IMR-90 (cell line): ENCODE measurements around the gene CDK5. TPM values are rescaled to one million over a fixed set of nuclear protein-coding genes. Genes with fewer than 3 reads are reported as not detected.

Experiments
- ATAC-seq: fragments of 200-7000 bp; cut with Tn5 transposase; 2 replicates; pipeline ENCODE4 v1.9.1; 2020; ENCODE audit warnings: low read depth, mild to moderate bottlenecking, moderate library complexity
- BruUV-seq: library from RNA; stranded (reverse); fragments of 400-500 nt; replicated peaks from 2 replicates; lab custom pipeline; 2021; lab: Mats Ljungman, UMichigan
- CTCF ChIA-PET: fragments of 300-600 bp; formaldehyde crosslinking; extraction: SDS; loops from one replicate; lab custom pipeline; 2021; ENCODE audit warnings: antibody characterized with exemption; lab: Yijun Ruan, JAX
- POLR2A ChIA-PET: fragments of 300-600 bp; sonication (Branson Sonifier 250); formaldehyde crosslinking; loops from one replicate; lab custom pipeline; 2022; ENCODE audit warnings: antibody characterized with exemption; ENCODE audit not compliant: unreplicated experiment; lab: Charles Lee
- DNase-seq: peaks from one replicate; pipeline ENCODE4 v3.0.0; 2013
- H2AFZ ChIP-seq: replicated peaks from 2 replicates; pipeline ENCODE3; 2013; ENCODE audit warnings: low read length, mild to moderate bottlenecking; ENCODE audit not compliant: poor library complexity
- H2AK5ac ChIP-seq: 2 replicates; pipeline ENCODE4 v1.6.1; 2013; ENCODE audit warnings: low read depth, low read length, inconsistent platforms
- H2AK9ac ChIP-seq: replicated peaks from 2 replicates; pipeline ENCODE3; 2013; ENCODE audit warnings: mild to moderate bottlenecking, low read depth, low read length, moderate library complexity; ENCODE audit not compliant: poor library complexity
- H2BK120ac ChIP-seq: 2 replicates; pipeline ENCODE4 v1.6.1; 2013; ENCODE audit warnings: low read depth, low read length, inconsistent platforms
- H2BK15ac ChIP-seq: 3 replicates; pipeline ENCODE4 v1.6.1; 2013; ENCODE audit warnings: low read depth, low read length, inconsistent platforms
- H2BK20ac ChIP-seq: 2 replicates; pipeline ENCODE4 v1.6.1; 2013; ENCODE audit warnings: low read depth, mild to moderate bottlenecking, inconsistent platforms, low read length, moderate library complexity
- H2BK5ac ChIP-seq: 2 replicates; pipeline ENCODE4 v1.6.1; 2013; ENCODE audit warnings: mild to moderate bottlenecking, low read depth, low read length, inconsistent platforms; ENCODE audit not compliant: poor library complexity, severe bottlenecking
- H3K14ac ChIP-seq: replicated peaks from 2 replicates; pipeline ENCODE4 v1.6.1; 2013; ENCODE audit warnings: low read depth, low read length, inconsistent platforms
- H3K18ac ChIP-seq: 2 replicates; pipeline ENCODE4 v1.6.1; 2013; ENCODE audit warnings: low read depth, low read length, control low read depth
- H3K23ac ChIP-seq: 2 replicates; pipeline ENCODE4 v1.6.1; 2013; ENCODE audit warnings: low read depth, low read length, inconsistent platforms
- H3K27ac ChIP-seq: 2 replicates; pipeline ENCODE4 v1.5.1; 2013; ENCODE audit warnings: mild to moderate bottlenecking, control low read depth, low read length; ENCODE audit not compliant: insufficient read depth
- H3K27me3 ChIP-seq: 2 replicates; pipeline ENCODE4 v1.6.1; 2013; ENCODE audit warnings: low read length; ENCODE audit not compliant: control insufficient read depth, insufficient read depth
- H3K36me3 ChIP-seq: 2 replicates; pipeline ENCODE4 v1.6.1; 2013; ENCODE audit warnings: low read length, mixed read lengths; ENCODE audit not compliant: control insufficient read depth, insufficient read depth
- H3K4ac ChIP-seq: 2 replicates; pipeline ENCODE4 v1.6.1; 2013; ENCODE audit warnings: low read depth, low read length, inconsistent platforms
- H3K4me1 ChIP-seq: 2 replicates; pipeline ENCODE4 v1.6.1; 2013; ENCODE audit warnings: low read length, mixed read lengths; ENCODE audit not compliant: control insufficient read depth, insufficient read depth
- H3K4me2 ChIP-seq: 2 replicates; pipeline ENCODE4 v1.6.1; 2013; ENCODE audit warnings: low read depth, mild to moderate bottlenecking, control low read depth, low read length, moderate library complexity
- H3K4me3 ChIP-seq: 2 replicates; pipeline ENCODE4 v1.5.1; 2013; ENCODE audit warnings: low read depth, mild to moderate bottlenecking, control low read depth, low read length, moderate library complexity; ENCODE audit not compliant: insufficient read depth
- H3K56ac ChIP-seq: 2 replicates; pipeline ENCODE4 v1.6.1; 2013; ENCODE audit warnings: low read length, inconsistent platforms; ENCODE audit not compliant: insufficient read depth; ENCODE audit errors: extremely low read depth
- H3K79me1 ChIP-seq, 2 experiments: 2 replicates each; pipeline ENCODE4 v1.6.1; 2013; ENCODE audit warnings: low read length in 2 of 2, inconsistent platforms in 1 of 2, low read depth in 1 of 2
- H3K9ac ChIP-seq: 2 replicates; pipeline ENCODE4 v1.6.1; 2013; ENCODE audit warnings: low read depth, low read length, control low read depth
- H3K9me1 ChIP-seq: 2 replicates; pipeline ENCODE4 v1.6.1; 2013; ENCODE audit warnings: low read length, inconsistent platforms; ENCODE audit not compliant: insufficient read depth
- H3K9me3 ChIP-seq: 2 replicates; pipeline ENCODE4 v1.6.1; 2013; ENCODE audit warnings: low read length; ENCODE audit not compliant: control insufficient read depth, insufficient read depth
- H4K20me1 ChIP-seq: 2 replicates; pipeline ENCODE4 v1.6.1; 2013; ENCODE audit warnings: low read length, inconsistent platforms; ENCODE audit not compliant: insufficient read depth
- H4K5ac ChIP-seq: 2 replicates; pipeline ENCODE4 v1.6.1; 2013; ENCODE audit warnings: mild to moderate bottlenecking, low read depth, low read length, control low read depth
- H4K8ac ChIP-seq, 2 experiments: 2 replicates each; pipeline ENCODE4 v1.6.1; 2013; ENCODE audit warnings: low read depth in 2 of 2, low read length in 2 of 2, control low read depth in 1 of 2, inconsistent platforms in 1 of 2
- H4K91ac ChIP-seq: 2 replicates; pipeline ENCODE4 v1.6.1; 2013; ENCODE audit warnings: low read depth, low read length, inconsistent platforms; ENCODE audit not compliant: insufficient read depth
- BHLHE40 ChIP-seq: fragments of 150-350 bp; IDR thresholded peaks from 2 replicates; pipeline ENCODE4 v1.6.1; 2016; ENCODE audit warnings: mild to moderate bottlenecking, low read depth, low read length
- CEBPB ChIP-seq: IDR thresholded peaks from 2 replicates; pipeline ENCODE4 v1.6.1; 2012; ENCODE audit warnings: low read depth, low read length, improper control_type of control experiment
- CHD1 ChIP-seq: IDR thresholded peaks from 2 replicates; pipeline ENCODE4 v1.6.1; 2012; ENCODE audit warnings: low read depth, low read length, improper control_type of control experiment
- CTCF ChIP-seq: conservative IDR thresholded peaks from 2 replicates; pipeline ENCODE4 v1.5.1; 2012; ENCODE audit warnings: mild to moderate bottlenecking, low read depth, low read length, improper control_type of control experiment
- ELK1 ChIP-seq: fragments of 150-350 bp; IDR thresholded peaks from 2 replicates; pipeline ENCODE4 v1.6.1; 2016; ENCODE audit warnings: low read depth, mild to moderate bottlenecking, low read length, moderate library complexity, borderline replicate concordance
- FOS ChIP-seq: fragments of 150-350 bp; IDR thresholded peaks from 2 replicates; pipeline ENCODE4 v1.6.1; 2016; ENCODE audit warnings: low read depth, low read length
- MAFK ChIP-seq: IDR thresholded peaks from 2 replicates; pipeline ENCODE4 v1.6.1; 2012; ENCODE audit warnings: low read depth, low read length, improper control_type of control experiment
- MXI1 ChIP-seq: IDR thresholded peaks from 2 replicates; pipeline ENCODE4 v1.6.1; 2012; ENCODE audit warnings: low read depth, mild to moderate bottlenecking, low read length, moderate library complexity, borderline replicate concordance
- POLR2A ChIP-seq: IDR thresholded peaks from 2 replicates; pipeline ENCODE4 v1.6.1; 2012; ENCODE audit warnings: mild to moderate bottlenecking, low read depth, low read length
- RAD21 ChIP-seq: IDR thresholded peaks from 2 replicates; pipeline ENCODE4 v1.6.1; 2012; ENCODE audit warnings: low read length, improper control_type of control experiment
- RFX5 ChIP-seq: IDR thresholded peaks from 2 replicates; pipeline ENCODE4 v1.8.0; 2012; ENCODE audit warnings: low read depth, mild to moderate bottlenecking, low read length, moderate library complexity
- SMC3 ChIP-seq: fragments of 150-350 bp; IDR thresholded peaks from 2 replicates; pipeline ENCODE4 v1.6.1; 2016; ENCODE audit warnings: low read depth, mild to moderate bottlenecking, antibody characterized with exemption, low read length, moderate library complexity
- USF2 ChIP-seq: fragments of 150-350 bp; IDR thresholded peaks from 2 replicates; pipeline ENCODE4 v1.6.1; 2017; ENCODE audit warnings: mild to moderate bottlenecking, antibody characterized with exemption, low read length, low read depth
- WGBS, 2 experiments: methylation state at CpG; one replicate each; pipeline versions ENCODE4 v1.1.5 to v1.1.7; 2013; ENCODE audit warnings: missing lambda C conversion rate in 2 of 2; ENCODE audit not compliant: insufficient read length in 1 of 2; ENCODE audit errors: extremely low coverage in 2 of 2; 5-methylcytosine and 5-hydroxymethylcytosine counted together
- dilution Hi-C: fragments of 300-500 bp; cut with HindIII; formaldehyde crosslinking; loops from one replicate; pipeline ENCODE4 v1.14.3; 2018; ENCODE audit warnings: low sequenced_read_pairs; ENCODE audit not compliant: unreplicated experiment
- in situ Hi-C: fragments of 300-500 bp; cut with MboI; formaldehyde crosslinking; loops from 3 replicates; pipeline ENCODE4 v1.14.3; 2019; ENCODE audit warnings: low sequenced_read_pairs, inconsistent platforms, mixed read lengths
- intact Hi-C: fragments of 100-400 bp; cut with micrococcal nuclease; formaldehyde crosslinking; loops from 2 replicates; pipeline ENCODE4 v1.10.0; 2022
- polyA plus RNA-seq, 3 experiments: library from polyadenylated mRNA; depleted of rRNA; stranded (reverse); fragments of >200 nt; gene quantifications; 2 replicates each; pipeline ENCODE4 v1.2.3, GENCODE V29; 2012; ENCODE audit warnings: low replicate concordance in 1 of 3
- total RNA-seq: library from RNA; depleted of rRNA; stranded (reverse); fragments of >200 nt; gene quantifications from 2 replicates; pipeline ENCODE4 v1.2.3, GENCODE V29; 2012

CDK5 gene
- total and polyA plus RNA-seq, 2 of the 4 experiments (the other 2 are of a cell fraction) = 22.4 to 34.8 TPM

GRCh38 chr7:151028131-151028947 is 29.4 kb downstream of the CDK5 start, which contains the start of gene ABCB8:
Gene ABCB8, plus strand, starts transcription at chr7:151028450. Its CDS starts 66 bp downstream, at chr7:151028516.
- DNase-seq = peak; percentile 98
- Histone ChIP-seq H2BK120ac (peak within 1 kb of the TSS; percentile 30; the same call in 1 of the 2 replicates), H3K9ac (peak within 1 kb of the TSS; percentile 58), H3K23ac (peak within 1 kb of the TSS; percentile 27; the same call in 1 of the 2 replicates), H2AK9ac (peak within 1 kb of the TSS; percentile 74), H3K4ac (peak within 1 kb of the TSS; percentile 77), H3K4me1 (no peaks in the 10 kb centered on the region), H4K8ac (peak within 1 kb of the TSS; percentile 87 to 88), H4K91ac (peak within 1 kb of the TSS; percentile 67), H3K9me3 (no peaks in the 10 kb centered on the region), H2AFZ (peak within 1 kb of the TSS; percentile 91), H3K14ac (peak within 1 kb of the TSS; percentile 87; the same call in 1 of the 2 replicates), H4K20me1 (no peaks in the 10 kb centered on the region), H2AK5ac (peak within 1 kb of the TSS; percentile 23), H4K5ac (peak within 1 kb of the TSS; percentile 39), H2BK5ac (peak within 1 kb of the TSS; percentile 65), H2BK15ac (no peak within 1 kb of the TSS), H2BK20ac (0 out of 2 replicates have a peak within 1 kb of the TSS, but pooled peaks have one; percentile 67), H3K79me1 (peaks cover 10 to 23% of the 10 kb centered on the region in 2 experiments; a peak in 3 of 4 replicates), H3K27me3 (peaks cover 4% of the 10 kb centered on the region), H3K4me3 (peak within 1 kb of the TSS; percentile 71), H3K4me2 (peak within 1 kb of the TSS; percentile 64), H3K36me3 (peaks cover 1% of the 10 kb centered on the region; the same call in 1 of the 2 replicates), H3K18ac (no peak within 1 kb of the TSS), H3K56ac (no peak within 1 kb of the TSS), H3K9me1 (no peaks in the 10 kb centered on the region), H3K27ac (peak within 1 kb of the TSS; percentile 65)
- in situ Hi-C loops = no loop called here
- POLR2A ChIA-PET = no interaction called here
- BruUV-seq = TSS peak; percentile 48
- intact Hi-C loops = loop anchor here (1.0 to 2.0 kb wide), 2 partner anchors 58 to 83 kb away; partner anchors contain the start of gene AGAP3
- CTCF ChIA-PET = interaction anchor here (0.6 to 1.2 kb wide), 6 partner anchors 10 to 85 kb away, joined by 3 to 8 read pairs (median 4); no protein-coding TSS in a partner anchor
- dilution Hi-C loops = no loop called here
- peak; percentile 96 for ATAC-seq
- 0% methylated on average over 19 of the region's 53 CpGs; no CpG with 5 or more reads in 1 of the 2 experiments for WGBS, 2 experiments
- TF ChIP-seq MAFK (peak; percentile 55), USF2 (no peak), MXI1 (peak; percentile 60; the same call in 1 of the 2 replicates), CEBPB (0 out of 2 replicates have a peak, but pooled peaks have one; percentile 3), FOS (peak; percentile 65; the same call in 1 of the 2 replicates), POLR2A (peak; percentile 85), CHD1 (no peak), SMC3 (no peak), CTCF (peak; percentile 44), BHLHE40 (0 out of 2 replicates have a peak, but pooled peaks have one; percentile 40), ELK1 (no peak), RAD21 (peak; percentile 33), RFX5 (no peak)
